GM18505 (cell line): Measurements from ENCODE around the gene WWOX.

Source experiments
- ATAC-seq: cut with Tn5 transposase; IDR thresholded peaks from one replicate; pipeline ENCODE4 v1.9.1; 2021; ENCODE audit not compliant: unreplicated experiment
- POLR2A ChIP-seq: IDR thresholded peaks from 4 replicates; pipeline ENCODE4 v1.6.1; 2011; ENCODE audit warnings: borderline replicate concordance; ENCODE audit not compliant: insufficient read depth, insufficient read length; ENCODE audit errors: extremely low read depth

The WWOX gene

GRCh38 chr16:78483124-78483992, 383.9 kb downstream of the WWOX start:
- no peak for ATAC-seq
- TF ChIP-seq POLR2A: no peak

GRCh38 chr16:78484509-78485058, 385.1 kb downstream of the WWOX start:
- ATAC-seq: no peak
- no peak for TF ChIP-seq POLR2A

GRCh38 chr16:78485188-78485916, 385.9 kb downstream of the WWOX start:
- ATAC-seq: no peak

GRCh38 chr16:78485917-78486257, 386.4 kb downstream of the WWOX start:
- no peak for ATAC-seq
- no peak for TF ChIP-seq POLR2A

More at GRCh38 chr16:78485188-78485916, 385.9 kb downstream of the WWOX start:
- TF ChIP-seq POLR2A: no peak

GRCh38 chr16:78487471-78487870, 388.0 kb downstream of the WWOX start:
- ATAC-seq: no peak

GRCh38 chr16:78489072-78489471, 389.6 kb downstream of the WWOX start:
- TF ChIP-seq POLR2A: no peak
- no peak for ATAC-seq

More at GRCh38 chr16:78487471-78487870, 388.0 kb downstream of the WWOX start:
- TF ChIP-seq POLR2A: no peak

GRCh38 chr16:78489631-78490030, 390.2 kb downstream of the WWOX start:
- TF ChIP-seq POLR2A: no peak
- ATAC-seq: no peak

GRCh38 chr16:78490431-78490830, 391.0 kb downstream of the WWOX start:
- no peak for TF ChIP-seq POLR2A
- ATAC-seq: no peak

- no peak for TF ChIP-seq POLR2A
Measured at GRCh38 chr16:78490847-78491246, 391.4 kb downstream of the WWOX start.

GRCh38 chr16:78493573-78493972, 394.1 kb downstream of the WWOX start:
- no peak for TF ChIP-seq POLR2A
- ATAC-seq: no peak

More at GRCh38 chr16:78490847-78491246, 391.4 kb downstream of the WWOX start:
- ATAC-seq: no peak

GRCh38 chr16:78494105-78494504, 394.7 kb downstream of the WWOX start:
- TF ChIP-seq POLR2A: no peak
- no peak for ATAC-seq

GRCh38 chr16:78494674-78495073, 395.2 kb downstream of the WWOX start:
- ATAC-seq: no peak
- no peak for TF ChIP-seq POLR2A

- TF ChIP-seq POLR2A: no peak
- no peak for ATAC-seq
Measured at GRCh38 chr16:78496189-78496588, 396.7 kb downstream of the WWOX start.
